K562 (cell line): ENCODE data around the gene CHMP1A.

Experiments used
- ADNP ChIP-seq: fragments of 200-800 bp; sonication (Bioruptor generic); IDR thresholded peaks from 2 replicates; pipeline ENCODE4 v1.6.1; 2016; ENCODE audit warnings: missing genetic modification characterization, missing compliant biosample characterization
- CTCF ChIP-seq, 3 experiments: IDR thresholded peaks in 2 of 3; conservative IDR thresholded peaks in 1 of 3; 2 replicates each; pipeline ENCODE4 v1.5.1; 2011 to 2012; ENCODE audit warnings: low read length in 3 of 3, mild to moderate bottlenecking in 3 of 3, control low read depth in 2 of 3, improper control_type of control experiment in 1 of 3, inconsistent platforms in 1 of 3, low read depth in 1 of 3, mixed read lengths in 1 of 3, moderate library complexity in 1 of 3; ENCODE audit not compliant: insufficient read depth in 2 of 3
- MAX ChIP-seq: sonication (generic); formaldehyde crosslinking; IDR thresholded peaks from 2 replicates; pipeline ENCODE4 v1.9.0; 2022; ENCODE audit warnings: mild to moderate bottlenecking, missing genetic modification reagents
- ZBTB34 ChIP-seq: fragments of 250-450 bp; sonication (Bioruptor Pico); IDR thresholded peaks from 2 replicates; pipeline ENCODE4 v1.8.0; 2021; ENCODE audit warnings: mild to moderate bottlenecking, moderate library complexity
- TF ChIP-seq, protein P1 (sequence below), 2 experiments: IDR thresholded peaks; 2 replicates each; pipeline ENCODE4 v1.6.1; 2012; ENCODE audit warnings: improper control_type of control experiment in 2 of 2, low read depth in 2 of 2, low read length in 2 of 2, borderline replicate concordance in 1 of 2

- TF ChIP-seq ADNP (tag) (no peak), CTCF (IDR thresholded peaks at IDR 0.05 in 2 of 3, conservative IDR thresholded peaks at IDR 0.05 in 1 of 3; ENCODE audit: insufficient read depth in 2 of 3, low read depth in 1 of 3, low read length in 3 of 3) (no peak), MAX (CRISPR knock-in tag) (no peak), ZBTB34 (CRISPR knock-in tag) (no peak)
- TF ChIP-seq, protein P1, sequence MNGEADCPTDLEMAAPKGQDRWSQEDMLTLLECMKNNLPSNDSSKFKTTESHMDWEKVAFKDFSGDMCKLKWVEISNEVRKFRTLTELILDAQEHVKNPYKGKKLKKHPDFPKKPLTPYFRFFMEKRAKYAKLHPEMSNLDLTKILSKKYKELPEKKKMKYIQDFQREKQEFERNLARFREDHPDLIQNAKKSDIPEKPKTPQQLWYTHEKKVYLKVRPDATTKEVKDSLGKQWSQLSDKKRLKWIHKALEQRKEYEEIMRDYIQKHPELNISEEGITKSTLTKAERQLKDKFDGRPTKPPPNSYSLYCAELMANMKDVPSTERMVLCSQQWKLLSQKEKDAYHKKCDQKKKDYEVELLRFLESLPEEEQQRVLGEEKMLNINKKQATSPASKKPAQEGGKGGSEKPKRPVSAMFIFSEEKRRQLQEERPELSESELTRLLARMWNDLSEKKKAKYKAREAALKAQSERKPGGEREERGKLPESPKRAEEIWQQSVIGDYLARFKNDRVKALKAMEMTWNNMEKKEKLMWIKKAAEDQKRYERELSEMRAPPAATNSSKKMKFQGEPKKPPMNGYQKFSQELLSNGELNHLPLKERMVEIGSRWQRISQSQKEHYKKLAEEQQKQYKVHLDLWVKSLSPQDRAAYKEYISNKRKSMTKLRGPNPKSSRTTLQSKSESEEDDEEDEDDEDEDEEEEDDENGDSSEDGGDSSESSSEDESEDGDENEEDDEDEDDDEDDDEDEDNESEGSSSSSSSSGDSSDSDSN (IDR thresholded peaks at IDR 0.05; ENCODE audit: borderline replicate concordance in 1 of 2, low read depth in 2 of 2, low read length in 2 of 2), result no peak
These were observed 35.7 kb downstream of the CHMP1A start for GRCh38 chr16:89621698-89622409.
